HepG2 (cell line): ENCODE measurements around the gene CKB. TPM values are rescaled to one million over a fixed set of nuclear protein-coding genes. Genes with fewer than 3 reads are reported as not detected.
A peak's percentile ranks its signal among the peaks of the same experiment; 100 is the strongest.

Source experiments
- ATAC-seq: fragments of 200-7000 bp; cut with Tn5 transposase; 3 replicates; pipeline ENCODE4 v1.9.1; 2020; ENCODE audit warnings: mild to moderate bottlenecking, moderate library complexity
- BruUV-seq: library from RNA; stranded (reverse); fragments of 400-500 nt; replicated peaks from 2 replicates; lab custom pipeline; 2021; lab: Mats Ljungman, UMichigan
- CTCF ChIA-PET: fragments of 300-600 bp; formaldehyde crosslinking; extraction: SDS; loops from one replicate; lab custom pipeline; 2021; ENCODE audit warnings: low total read pairs, inconsistent platforms, low intra/inter-chr PET ratio; lab: Yijun Ruan, JAX
- POLR2A ChIA-PET: fragments of 350-600 bp; sonication (Branson Sonifier 250); formaldehyde crosslinking; loops from one replicate; lab custom pipeline; 2020; ENCODE audit warnings: antibody characterized with exemption, inconsistent platforms; lab: Yijun Ruan, JAX
- DNase-seq: peaks from one replicate; pipeline ENCODE4 v3.0.0-alpha.2; 2015; ENCODE audit warnings: low spot score
- FAIRE-seq: peaks from 3 replicates; lab custom pipeline; 2011; peaks lifted over from hg19 to GRCh38; lab: Jason Lieb, UNC
- H2AFZ ChIP-seq: one replicate; pipeline ENCODE4 v1.6.1; 2011; ENCODE audit warnings: low read length, inconsistent platforms
- H3K27ac ChIP-seq: fragments of 300-600 bp; 3 replicates; pipeline ENCODE4 v1.8.0; 2011; ENCODE audit warnings: mixed run types, mild to moderate bottlenecking, mixed read lengths, low read length, inconsistent platforms; ENCODE audit not compliant: insufficient read depth; ENCODE audit errors: extremely low read length
- H3K27me3 ChIP-seq, 2 experiments: fragments of 200-600 bp in 1 of 2; 2 replicates in 1 of 2; 3 replicates in 1 of 2; pipeline versions ENCODE4 v1.6.0 to v1.8.0; 2011; ENCODE audit warnings: low read length in 2 of 2, mild to moderate bottlenecking in 2 of 2, moderate library complexity in 2 of 2, inconsistent platforms in 1 of 2; ENCODE audit not compliant: insufficient read depth in 2 of 2, control insufficient read depth in 1 of 2
- H3K36me3 ChIP-seq, 2 experiments: fragments of 200-600 bp in 1 of 2; replicated peaks in 1 of 2; 2 replicates in 1 of 2; 3 replicates in 1 of 2; pipeline versions ENCODE4 v1.5.1 to v1.8.0; 2011; ENCODE audit warnings: low read length in 2 of 2, inconsistent platforms in 1 of 2; ENCODE audit not compliant: insufficient read depth in 2 of 2, control insufficient read depth in 1 of 2
- H3K4me1 ChIP-seq: 2 replicates; pipeline ENCODE4 v1.5.1; 2012; ENCODE audit warnings: low read length, inconsistent platforms; ENCODE audit not compliant: insufficient read depth
- H3K4me2 ChIP-seq: 2 replicates; pipeline ENCODE4 v1.6.0; 2011; ENCODE audit warnings: low read depth, low read length, inconsistent platforms
- H3K4me3 ChIP-seq, 3 experiments: fragments of 200-600 bp in 1 of 3; sonication (generic), shearing (Covaris generic) in 1 of 3; replicated peaks in 1 of 3; 2 replicates each; pipeline ENCODE4 v1.5.1; 2011 to 2016; ENCODE audit warnings: low read length in 3 of 3, inconsistent platforms in 2 of 3, low read depth in 2 of 3, mild to moderate bottlenecking in 2 of 3, control low read depth in 1 of 3, mixed read lengths in 1 of 3; ENCODE audit not compliant: insufficient read depth in 1 of 3
- H3K79me2 ChIP-seq: one replicate; pipeline ENCODE4 v1.6.1; 2011; ENCODE audit warnings: low read length, inconsistent platforms; ENCODE audit not compliant: insufficient read depth
- H3K9ac ChIP-seq: 2 replicates; pipeline ENCODE4 v1.6.0; 2011; ENCODE audit warnings: mild to moderate bottlenecking, low read depth, low read length, inconsistent platforms; ENCODE audit not compliant: insufficient read depth
- H3K9me3 ChIP-seq: 2 replicates; pipeline ENCODE4 v1.5.1; 2012; ENCODE audit warnings: mild to moderate bottlenecking, low read length
- H4K20me1 ChIP-seq: 2 replicates; pipeline ENCODE4 v1.6.0; 2011; ENCODE audit warnings: inconsistent platforms, mild to moderate bottlenecking, low read length, moderate library complexity; ENCODE audit not compliant: insufficient read depth
- HNRNPL ChIP-seq: fragments of 200-400 bp; formaldehyde crosslinking; IDR thresholded peaks from 2 replicates; pipeline ENCODE4 v1.6.1; 2017; ENCODE audit warnings: mild to moderate bottlenecking, low read depth, low read length
- ZNF350 ChIP-seq: sonication (generic); formaldehyde crosslinking; IDR thresholded peaks from 2 replicates; pipeline ENCODE4 v1.4.0; 2020; ENCODE audit warnings: mild to moderate bottlenecking, low read depth, missing genetic modification reagents, borderline replicate concordance
- ZNF720 ChIP-seq: sonication (generic); formaldehyde crosslinking; IDR thresholded peaks from 2 replicates; pipeline ENCODE4 v1.4.0; 2020; ENCODE audit warnings: missing genetic modification reagents
- WGBS: methylation state at CpG from one replicate; pipeline ENCODE4 v1.1.6; 2017; ENCODE audit warnings: low lambda C conversion rate; 5-methylcytosine and 5-hydroxymethylcytosine counted together
- in situ Hi-C: cut with HindIII; loops from 2 replicates; pipeline ENCODE4 v1.10.0; 2017; ENCODE audit warnings: low pct_unique_long_range_greater_than_20kb; ENCODE audit not compliant: extremely low pct_ligation_motif_present
- intact Hi-C: fragments of 100-400 bp; cut with micrococcal nuclease; formaldehyde crosslinking; loops from one replicate; pipeline ENCODE4 v1.10.0; 2022; ENCODE audit not compliant: unreplicated experiment
- polyA plus RNA-seq, 8 experiments: library from polyadenylated mRNA; depleted of rRNA in 3 of 8; stranded (reverse) in 7 of 8; unstranded in 1 of 8; fragments of >200 nt; fragmentation: Illumina TruSeq in 4 of 8; extraction: Trizol in 4 of 8; gene quantifications; 2 replicates each; pipeline versions ENCODE4 v1.2.1 to v1.2.3, GENCODE V29; 2011 to 2016; ENCODE audit warnings: low read depth in 4 of 8, missing spikeins in 1 of 8, mixed read lengths in 1 of 8; ENCODE audit not compliant: insufficient read depth in 1 of 8
- total RNA-seq, 5 experiments: library from RNA; depleted of rRNA; stranded (reverse); fragments of >200 nt; fragmentation: Illumina TruSeq; extraction: Trizol; gene quantifications; 2 replicates each; pipeline ENCODE4 v1.2.3, GENCODE V29; 2016; ENCODE audit warnings: low read depth in 1 of 5

The CKB gene
- total and polyA plus RNA-seq, 2 of the 13 experiments (the other 11 are each of a cell fraction or from before 2014, with no cell fraction given), result 82.3 to 217 TPM

DNA sequence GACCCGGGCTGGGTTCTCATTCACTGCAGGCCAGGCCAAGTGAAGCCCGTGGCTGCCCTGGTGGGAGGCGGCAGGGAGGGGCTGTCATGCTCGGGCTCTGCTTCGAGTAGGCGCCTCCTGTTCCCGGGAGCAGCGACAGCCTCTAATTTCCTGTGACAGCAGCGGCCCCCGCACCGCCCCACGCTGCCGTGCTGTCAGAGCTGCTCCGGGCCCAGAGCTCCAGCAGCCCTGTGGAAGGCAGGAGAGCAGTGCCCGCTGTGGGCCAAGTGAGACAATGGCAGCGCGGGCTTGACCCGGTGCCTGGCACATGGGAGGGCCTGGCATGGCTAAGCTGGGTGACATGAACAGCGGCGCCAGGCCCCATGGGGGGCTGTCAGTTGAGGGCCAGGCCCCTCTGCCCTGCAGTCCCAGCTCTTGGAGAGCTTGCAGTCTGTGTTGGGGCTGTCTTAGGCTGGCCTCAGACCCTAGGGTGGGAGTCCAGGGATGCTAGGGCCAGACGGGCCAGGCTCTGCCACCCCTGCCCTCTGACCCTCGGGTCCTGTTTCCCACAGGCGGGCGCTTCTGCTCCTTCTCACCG lies 11.5 kb upstream of the CKB start:
- ChIA-PET POLR2A (interaction anchor here (1.4 kb wide), 1 partner anchor 13 kb away, joined by 4 read pairs; no protein-coding TSS in a partner anchor), CTCF (no interaction called here)
- ATAC-seq (no peak), FAIRE-seq (no peak), DNase-seq (no peak)
- no peak overlapping the region for H3K27ac ChIP-seq
- peaks cover 3 to 4% of the 10 kb centered on the region in 2 experiments; a peak in 3 of 5 replicates for H3K36me3 ChIP-seq
- in situ Hi-C loops (no loop called here), intact Hi-C loops (no loop called here)
- peaks cover 38% of the 10 kb centered on the region for H3K4me1 ChIP-seq
- H3K4me3 ChIP-seq, result no peak overlapping the region
- no peak overlapping the region for H3K9ac ChIP-seq
- TF ChIP-seq HNRNPL, result 0 out of 2 replicates have a peak, but pooled peaks have one; percentile 28
- no peak for TF ChIP-seq ZNF720 (CRISPR knock-in tag)
- 100% methylated on average over 7 of the region's 25 CpGs for whole genome bisulfite sequencing
- no peak overlapping the region for H3K4me2 ChIP-seq
- H3K27me3 ChIP-seq, result no peaks in the 10 kb centered on the region; a peak in 1 of 5 replicates
- H4K20me1 ChIP-seq, result no peaks in the 10 kb centered on the region
- no peaks in the 10 kb centered on the region for H3K9me3 ChIP-seq
- peaks cover 22% of the 10 kb centered on the region for H3K79me2 ChIP-seq
- BruUV-seq, result no TSS peak
- no peak overlapping the region for H2AFZ ChIP-seq

GRCh38 chr14:103533137-103533998 lies 10.7 kb upstream of the CKB start:
- H3K36me3 ChIP-seq, result peaks cover 3 to 4% of the 10 kb centered on the region in 2 experiments; a peak in 3 of 5 replicates
- ChIA-PET CTCF (no interaction called here), POLR2A (no interaction called here)
- no TSS peak for BruUV-seq
- H2AFZ ChIP-seq, result no peak overlapping the region
- 89% methylated on average over 3 of the region's 23 CpGs for WGBS
- no peak overlapping the region for H3K4me3 ChIP-seq
- no peak for FAIRE-seq
- H3K4me2 ChIP-seq, result no peak overlapping the region
- TF ChIP-seq ZNF350, result no peak
- H3K27me3 ChIP-seq, result no peaks in the 10 kb centered on the region; a peak in 1 of 5 replicates
- in situ Hi-C loops, result no loop called here
- intact Hi-C loops, result no loop called here
- H3K9me3 ChIP-seq, result no peaks in the 10 kb centered on the region
- H4K20me1 ChIP-seq, result no peaks in the 10 kb centered on the region
- peaks cover 38% of the 10 kb centered on the region for H3K4me1 ChIP-seq
- no peak for ATAC-seq
- H3K27ac ChIP-seq, result no peak overlapping the region
- peaks cover 23% of the 10 kb centered on the region for H3K79me2 ChIP-seq
- no peak overlapping the region for H3K9ac ChIP-seq
- no peak for DNase-seq
